Measurements from ENCODE around the gene FOXP1. TPM values are rescaled to one million over a fixed set of nuclear protein-coding genes. Genes with fewer than 3 reads are reported as not detected.

FOXP1 gene
- polyA plus RNA-seq, 3 donors: 32.9 to 35.0 (median 33.3) TPM

DNA sequence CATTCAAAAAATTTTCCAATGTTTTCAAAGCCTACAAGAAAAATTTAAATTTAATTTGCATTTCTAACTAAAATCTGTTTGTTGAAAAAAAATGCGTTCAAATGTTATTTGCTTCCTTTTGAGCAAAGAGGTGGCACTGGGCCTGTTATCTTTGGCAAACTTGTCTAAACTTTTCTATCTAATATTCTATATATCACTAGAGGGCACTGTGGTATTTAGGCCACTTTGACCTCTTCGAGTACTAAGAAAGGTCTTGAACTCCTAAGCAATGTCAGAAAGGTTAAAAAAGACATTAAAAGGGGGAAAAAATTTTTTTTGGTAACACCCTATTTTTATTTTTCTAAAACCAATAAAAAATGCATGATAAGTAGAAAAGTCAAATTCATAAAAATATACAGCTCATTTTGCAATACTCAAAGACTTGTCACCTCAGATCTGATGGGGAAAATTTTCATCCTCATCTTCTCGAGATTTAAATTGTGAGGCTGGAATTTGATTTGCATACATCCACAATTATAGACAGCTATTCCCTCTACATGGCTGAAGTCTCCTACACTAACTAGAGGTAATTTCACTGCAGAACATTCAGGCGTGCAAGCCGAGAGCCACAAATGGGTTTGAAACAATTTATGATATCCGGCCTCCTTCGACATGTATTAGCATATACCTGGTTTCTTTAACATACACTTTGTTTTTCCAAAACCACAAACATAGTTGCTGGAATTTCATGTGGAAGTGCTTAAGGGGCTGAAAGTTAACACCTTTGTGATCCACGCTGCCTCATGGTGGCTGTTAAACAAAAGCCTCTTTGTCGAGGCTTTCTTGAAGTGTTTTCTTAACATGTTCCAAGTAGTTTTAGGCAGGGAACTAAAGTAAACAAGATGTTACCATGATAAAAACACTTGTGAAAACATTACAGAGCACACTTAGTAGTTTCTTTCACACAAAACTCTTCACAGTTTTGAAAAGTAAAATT lies 576.4 kb downstream of the FOXP1 start:
- no peak for DNase-seq (ENCODE audit: low read depth in 3 of 3, low spot score in 2 of 3)

DNA sequence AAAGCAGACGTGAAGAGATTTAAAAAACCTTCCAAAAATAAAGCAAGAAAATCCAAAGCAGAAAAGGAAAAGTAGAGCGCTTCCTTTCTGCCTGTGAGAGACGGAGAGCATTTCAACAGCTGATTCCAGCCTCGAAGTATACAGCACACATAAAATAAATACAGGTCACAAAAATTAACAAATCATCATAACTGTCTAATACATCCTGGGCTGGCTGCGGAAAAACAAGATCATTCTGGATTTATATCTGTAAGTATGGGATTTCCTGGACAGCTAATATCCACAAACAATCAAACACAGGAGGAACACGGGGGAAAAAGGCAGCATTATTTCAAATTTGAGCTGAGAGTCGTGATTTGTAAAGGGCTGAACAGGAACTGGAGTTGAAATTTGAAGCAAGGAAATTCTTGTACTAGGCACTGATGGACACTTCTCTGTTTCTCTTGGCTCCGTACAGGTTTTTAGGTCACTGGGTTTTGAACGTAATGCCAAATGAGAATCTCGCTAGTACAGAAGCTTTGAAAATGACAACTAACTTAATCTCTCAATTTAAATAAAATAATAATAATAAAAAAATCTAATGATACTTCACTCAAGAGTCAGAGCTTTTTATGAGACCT lies 577.7 kb downstream of the FOXP1 start:
- DNase-seq (ENCODE audit: low read depth in 3 of 3, low spot score in 2 of 3): no peak

- no peak for DNase-seq (ENCODE audit: low read depth in 3 of 3, low spot score in 2 of 3)
Measured at GRCh38 chr3:71003511-71003910, 580.0 kb downstream of the FOXP1 start.

- DNase-seq (ENCODE audit: low read depth in 3 of 3, low spot score in 2 of 3): no peak
Measured at GRCh38 chr3:71002298-71002697, 581.2 kb downstream of the FOXP1 start.

GRCh38 chr3:71001303-71001830 lies 582.2 kb downstream of the FOXP1 start:
- DNase-seq (ENCODE audit: low read depth in 3 of 3, low spot score in 2 of 3): no peak

- DNase-seq (ENCODE audit: low read depth in 3 of 3, low spot score in 2 of 3): no peak
Measured at GRCh38 chr3:71000483-71000882, 583.0 kb downstream of the FOXP1 start.

GRCh38 chr3:70999730-71000129 lies 583.8 kb downstream of the FOXP1 start:
- no peak for DNase-seq (ENCODE audit: low read depth in 3 of 3, low spot score in 2 of 3)

- DNase-seq (ENCODE audit: low read depth in 3 of 3, low spot score in 2 of 3): no peak
Measured at GRCh38 chr3:70996082-70996481, 587.4 kb downstream of the FOXP1 start.

DNA sequence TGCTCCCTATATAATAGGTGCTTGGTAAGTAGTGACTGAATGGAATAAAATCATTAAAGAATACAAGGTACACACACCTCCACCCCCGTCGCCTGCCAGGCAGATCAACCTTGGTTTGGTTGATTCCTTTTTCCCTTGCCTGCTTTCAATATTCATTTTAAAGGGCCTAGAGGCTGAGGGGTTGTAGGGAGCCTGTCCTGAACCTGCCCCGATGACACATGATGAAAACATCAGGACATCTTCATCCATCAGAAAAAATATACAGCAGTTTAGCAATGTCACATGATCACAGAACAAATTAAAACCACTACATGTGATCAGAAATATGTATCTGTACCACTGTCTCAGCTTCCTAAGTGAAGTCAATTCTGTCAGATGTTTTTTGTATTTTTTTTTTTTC lies 588.9 kb downstream of the FOXP1 start:
- no peak for DNase-seq (ENCODE audit: low read depth in 3 of 3, low spot score in 2 of 3)

GRCh38 chr3:70992562-70993204 lies 590.8 kb downstream of the FOXP1 start:
- DNase-seq (ENCODE audit: low read depth in 3 of 3, low spot score in 2 of 3): no peak

DNA sequence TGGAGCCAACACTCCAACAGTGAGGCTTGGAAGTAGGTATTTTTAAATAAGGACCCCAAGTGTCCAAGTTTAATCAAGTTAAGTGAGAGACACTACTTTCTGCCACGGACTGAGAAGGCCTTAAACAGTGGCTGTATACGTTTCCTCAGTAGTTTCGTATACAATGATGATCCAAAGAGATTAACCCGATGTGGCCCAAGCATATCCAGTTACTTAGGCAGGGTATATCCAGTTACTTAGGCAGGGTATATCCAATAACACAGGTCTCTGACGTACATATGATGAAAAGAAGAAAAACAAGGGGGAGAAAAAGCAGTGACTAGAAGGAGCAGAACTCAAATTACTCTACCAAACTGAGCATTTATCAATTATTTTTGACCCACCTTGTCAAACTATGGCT lies 591.4 kb downstream of the FOXP1 start:
- DNase-seq (ENCODE audit: low read depth in 3 of 3, low spot score in 2 of 3): no peak

DNA sequence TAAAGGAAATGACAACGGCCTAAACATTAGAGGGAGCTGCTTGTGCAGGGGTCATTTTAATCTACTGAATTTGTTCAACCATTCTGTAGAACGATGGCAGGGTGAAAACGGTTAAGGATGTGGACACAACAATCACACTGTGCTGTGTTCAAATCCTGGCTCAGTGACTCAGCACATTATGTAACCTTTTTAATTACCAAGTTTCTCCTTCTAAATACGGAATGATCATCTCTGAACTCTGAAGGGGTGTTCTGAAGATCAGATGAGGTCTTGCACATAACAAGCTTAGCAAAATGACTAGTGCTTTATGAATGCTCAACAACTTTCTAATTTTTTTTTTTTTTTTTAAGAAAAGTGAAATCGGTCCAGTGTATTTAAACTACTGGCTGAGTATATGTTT lies 592.8 kb downstream of the FOXP1 start:
- no peak for DNase-seq (ENCODE audit: low read depth in 3 of 3, low spot score in 2 of 3)

DNA sequence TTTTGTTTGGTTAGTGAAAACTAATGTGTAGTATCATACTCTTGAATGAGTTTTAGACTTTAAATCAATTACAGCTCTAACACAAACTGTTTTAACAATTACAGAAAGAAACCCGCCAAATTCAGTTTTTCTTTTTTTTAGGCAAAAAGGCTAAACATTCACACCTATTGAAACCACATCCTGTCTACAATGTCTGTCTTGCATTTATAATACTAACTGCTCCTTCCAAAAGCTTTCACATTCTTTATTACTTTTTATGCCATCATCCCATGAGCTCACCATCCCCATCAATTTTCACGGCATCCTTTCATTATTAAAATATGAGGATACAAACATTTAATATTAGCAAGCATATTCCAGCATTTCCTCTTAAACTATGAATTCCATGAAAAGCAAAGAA lies 593.3 kb downstream of the FOXP1 start:
- DNase-seq (ENCODE audit: low read depth in 3 of 3, low spot score in 2 of 3): no peak

DNA sequence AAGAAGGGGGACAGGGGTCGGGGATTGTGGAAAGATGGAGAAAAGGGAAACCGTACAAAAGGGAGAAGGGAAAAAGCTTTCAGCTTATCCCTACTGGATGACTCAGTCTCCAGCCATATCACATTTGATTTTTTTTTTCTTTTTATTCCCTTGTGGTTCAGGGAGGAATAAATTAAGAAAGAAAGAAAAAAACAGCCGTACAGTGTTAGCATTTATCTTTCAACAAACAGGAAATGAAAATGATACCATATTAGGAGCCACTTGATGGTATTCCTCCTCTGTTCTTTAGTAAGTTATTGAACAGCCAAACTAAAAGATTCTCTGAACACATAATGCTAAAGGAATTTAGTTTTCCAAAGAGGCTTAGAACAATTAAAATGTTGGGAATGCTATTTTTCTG lies 594.4 kb downstream of the FOXP1 start:
- DNase-seq (ENCODE audit: low read depth in 3 of 3, low spot score in 2 of 3): no peak

GRCh38 chr3:70988111-70988510 lies 595.4 kb downstream of the FOXP1 start:
- DNase-seq (ENCODE audit: low read depth in 3 of 3, low spot score in 2 of 3): no peak

DNA sequence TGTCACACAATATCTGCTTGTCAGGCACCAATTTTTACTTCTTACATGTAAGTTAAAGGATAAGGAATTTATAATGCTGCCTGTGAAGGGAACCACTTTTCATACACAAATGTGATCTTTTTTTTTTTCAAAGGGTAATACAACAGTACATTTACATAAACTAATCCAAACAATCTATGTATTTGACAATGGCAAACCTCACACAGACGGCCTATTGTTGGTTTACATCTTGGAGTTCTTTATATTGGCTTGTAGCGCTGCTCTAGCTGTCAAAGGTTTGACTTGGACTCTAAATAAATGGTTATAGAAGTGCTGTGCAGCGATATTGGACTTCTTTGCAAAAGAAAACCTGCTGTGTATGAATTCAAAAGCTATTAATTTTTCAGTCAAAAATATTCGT lies 598.0 kb downstream of the FOXP1 start:
- no peak for DNase-seq (ENCODE audit: low read depth in 3 of 3, low spot score in 2 of 3)

- DNase-seq (ENCODE audit: low read depth in 3 of 3, low spot score in 2 of 3): no peak
Measured at GRCh38 chr3:70984776-70985482, 598.6 kb downstream of the FOXP1 start.

- DNase-seq (ENCODE audit: low read depth in 3 of 3, low spot score in 2 of 3): no peak
Measured at GRCh38 chr3:70982700-70983140, 600.8 kb downstream of the FOXP1 start.

DNA sequence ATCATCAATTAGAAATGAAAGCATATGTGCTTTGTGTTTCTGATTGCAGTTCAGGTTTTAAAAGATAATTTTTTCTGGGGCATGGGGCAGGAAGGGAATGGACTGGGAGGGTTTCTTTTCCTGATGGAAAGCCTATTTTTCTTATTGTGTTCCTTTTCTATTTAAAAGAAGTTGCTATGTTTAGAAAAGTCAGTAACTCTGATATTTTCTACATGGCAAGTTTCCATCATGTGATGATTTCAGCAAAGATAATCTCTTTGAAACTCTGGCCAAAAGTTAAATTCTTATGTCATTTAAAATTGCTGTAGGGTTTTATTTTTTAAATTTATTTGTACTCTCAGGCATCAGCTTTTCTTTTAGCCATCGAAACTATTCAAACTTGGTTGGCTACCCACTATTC lies 601.2 kb downstream of the FOXP1 start:
- DNase-seq (ENCODE audit: low read depth in 3 of 3, low spot score in 2 of 3): no peak

DNA sequence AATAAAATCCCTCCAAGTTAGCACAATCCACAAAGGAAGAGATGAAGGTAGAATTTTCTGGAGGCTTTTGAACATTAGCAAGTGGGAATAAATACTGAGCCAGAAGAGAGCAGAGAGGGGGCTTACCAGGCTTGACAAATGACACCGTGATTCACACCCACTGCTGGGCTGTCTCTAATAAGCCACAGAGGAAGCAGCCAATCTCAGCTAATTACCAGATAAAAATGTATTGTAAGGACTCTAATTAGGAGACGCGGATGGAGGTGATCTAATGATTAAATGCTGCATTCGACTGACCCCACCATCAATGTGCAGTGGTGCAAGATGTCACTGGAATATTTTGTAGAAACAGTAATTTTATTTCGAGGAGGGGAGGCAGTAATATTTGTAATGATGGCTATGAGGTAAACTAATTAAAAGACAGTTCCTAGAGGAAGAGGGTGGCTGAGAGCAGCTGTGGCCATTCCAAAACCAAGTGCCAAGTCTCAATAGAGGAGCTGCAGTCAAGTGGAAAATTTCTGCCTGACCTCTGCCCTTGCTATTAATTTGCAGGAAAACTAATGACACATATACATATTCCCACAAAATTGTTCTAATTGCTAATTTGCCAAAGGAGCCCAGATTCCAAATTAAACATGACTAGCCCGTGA lies 602.2 kb downstream of the FOXP1 start:
- DNase-seq (ENCODE audit: low read depth in 3 of 3, low spot score in 2 of 3): no peak

Data from right renal cortex interstitium (tissue), 3 donors.